K562 (cell line): ENCODE results near the gene ARHGEF4. TPM values are rescaled to one million over a fixed set of nuclear protein-coding genes. Genes with fewer than 3 reads are reported as not detected.

Experiments used
- ATAC-seq: fragments of 200-7000 bp; cut with Tn5 transposase; 3 replicates; pipeline ENCODE4 v1.9.1; 2020; ENCODE audit warnings: moderate library complexity
- BruUV-seq: library from RNA; stranded (reverse); fragments of 400-500 nt; replicated peaks from 2 replicates; lab custom pipeline; 2021; lab: Mats Ljungman, UMichigan
- CTCF ChIA-PET: fragments of 300-600 bp; formaldehyde crosslinking; extraction: SDS; loops from one replicate; lab custom pipeline; 2021; ENCODE audit warnings: low intra/inter-chr PET ratio; lab: Yijun Ruan, JAX
- POLR2A ChIA-PET: fragments of 300-600, 350-650 bp; sonication (Branson Sonifier 250); formaldehyde crosslinking; extraction: SDS; loops from one replicate; lab custom pipeline; 2021; ENCODE audit warnings: antibody characterized with exemption, inconsistent platforms; lab: Yijun Ruan, JAX
- DNase-seq, 4 experiments: peaks; one replicate each; pipeline versions ENCODE4 v3.0.0 to v3.0.0-alpha.2; 2011 to 2018; ENCODE audit warnings: low spot score in 3 of 4, mixed read lengths in 3 of 4; ENCODE audit errors: extremely low read depth in 1 of 4
- FAIRE-seq: peaks from 2 replicates; lab custom pipeline; 2011; peaks lifted over from hg19 to GRCh38; lab: Jason Lieb, UNC
- H2AFZ ChIP-seq: 2 replicates; pipeline ENCODE4 v1.6.0; 2011; ENCODE audit warnings: low read depth, low read length, control low read depth, inconsistent platforms
- H3K27ac ChIP-seq: fragments of 200-600 bp; 3 replicates; pipeline ENCODE4 v1.8.0; 2011; ENCODE audit warnings: low read depth, mild to moderate bottlenecking, control low read depth, inconsistent platforms, low read length, moderate library complexity, mixed read lengths; ENCODE audit errors: extremely low read depth
- H3K27me3 ChIP-seq, 2 experiments: fragments of 300-600 bp in 1 of 2; 2 replicates in 1 of 2; 3 replicates in 1 of 2; pipeline versions ENCODE4 v1.6.0 to v1.8.0; 2011; ENCODE audit warnings: inconsistent platforms in 2 of 2, low read length in 2 of 2, mild to moderate bottlenecking in 1 of 2, mixed read lengths in 1 of 2, moderate library complexity in 1 of 2; ENCODE audit not compliant: control insufficient read depth in 2 of 2, insufficient read depth in 2 of 2
- H3K36me3 ChIP-seq: fragments of 300-600 bp; 3 replicates; pipeline ENCODE4 v1.8.0; 2011; ENCODE audit warnings: mild to moderate bottlenecking, low read length, inconsistent platforms; ENCODE audit not compliant: control insufficient read depth, insufficient read depth
- H3K4me1 ChIP-seq, 2 experiments: fragments of 200-600 bp in 1 of 2; replicated peaks in 1 of 2; 2 replicates in 1 of 2; 3 replicates in 1 of 2; pipeline versions ENCODE4 v1.5.1 to v1.8.0; 2011; ENCODE audit warnings: inconsistent platforms in 2 of 2, low read length in 2 of 2, mild to moderate bottlenecking in 1 of 2, mixed read lengths in 1 of 2, moderate library complexity in 1 of 2; ENCODE audit not compliant: control insufficient read depth in 2 of 2, insufficient read depth in 2 of 2
- H3K4me2 ChIP-seq: 2 replicates; pipeline ENCODE4 v1.6.1; 2011; ENCODE audit warnings: low read length, control low read depth, inconsistent platforms, mixed read lengths; ENCODE audit not compliant: insufficient read depth
- H3K4me3 ChIP-seq: fragments of 200-600 bp; sonication (generic), shearing (Covaris generic); 2 replicates; pipeline ENCODE4 v1.5.1; 2016; ENCODE audit warnings: control low read depth, inconsistent platforms
- H3K79me2 ChIP-seq: fragments of 200-600 bp; 3 replicates; pipeline ENCODE4 v1.8.0; 2011; ENCODE audit warnings: low read length, inconsistent platforms; ENCODE audit not compliant: control insufficient read depth, insufficient read depth
- H3K9ac ChIP-seq, 2 experiments: 2 replicates each; pipeline versions ENCODE4 v1.6.0 to v1.6.1; 2011; ENCODE audit warnings: low read depth in 2 of 2, low read length in 2 of 2, control low read depth in 1 of 2, inconsistent platforms in 1 of 2, mild to moderate bottlenecking in 1 of 2, mixed read lengths in 1 of 2; ENCODE audit not compliant: insufficient read depth in 1 of 2
- H3K9me1 ChIP-seq: one replicate; pipeline ENCODE4 v1.6.0; 2011; ENCODE audit warnings: inconsistent platforms, mild to moderate bottlenecking, low read length, moderate library complexity; ENCODE audit not compliant: control insufficient read depth, insufficient read depth
- H3K9me3 ChIP-seq: replicated peaks from 2 replicates; pipeline ENCODE4 v1.5.1; 2011; ENCODE audit warnings: low read depth, low read length, inconsistent platforms; ENCODE audit not compliant: control insufficient read depth, insufficient read depth
- H4K20me1 ChIP-seq: replicated peaks from 2 replicates; pipeline ENCODE4 v1.6.1; 2011; ENCODE audit warnings: low read length, inconsistent platforms, mixed read lengths; ENCODE audit not compliant: control insufficient read depth, insufficient read depth
- BDP1 ChIP-seq: IDR thresholded peaks from 3 replicates; pipeline ENCODE4 v1.6.1; 2011; ENCODE audit not compliant: insufficient read length, insufficient read depth
- CBX1 ChIP-seq: sonication (generic); IDR thresholded peaks from 2 replicates; pipeline ENCODE4 v1.6.1; 2016; ENCODE audit warnings: antibody characterized with exemption, low read depth, mild to moderate bottlenecking
- CEBPZ ChIP-seq: fragments of 150-350 bp; IDR thresholded peaks from 2 replicates; pipeline ENCODE4 v1.6.1; 2014; ENCODE audit warnings: low read depth, mild to moderate bottlenecking, low read length, borderline replicate concordance
- HNRNPL ChIP-seq: fragments of 200-400 bp; formaldehyde crosslinking; IDR thresholded peaks from 2 replicates; pipeline ENCODE4 v1.6.1; 2017; ENCODE audit warnings: low read depth, mild to moderate bottlenecking, low read length
- PURB ChIP-seq: sonication (generic); formaldehyde crosslinking; IDR thresholded peaks from 2 replicates; pipeline ENCODE4 v1.9.0; 2021; ENCODE audit warnings: low read depth, mild to moderate bottlenecking, missing genetic modification reagents
- RFX5 ChIP-seq: IDR thresholded peaks from 2 replicates; pipeline ENCODE4 v1.6.1; 2011; ENCODE audit warnings: low read depth, mild to moderate bottlenecking, improper control_type of control experiment, low read length
- SOX6 ChIP-seq: fragments of 450-650 bp; IDR thresholded peaks from 2 replicates; pipeline ENCODE4 v1.6.1; 2014; ENCODE audit warnings: mild to moderate bottlenecking
- WGBS: fragments of 100-300 bp; shearing (Covaris generic); methylation state at CpG from one replicate; pipeline ENCODE4 v1.1.6; 2016; ENCODE audit warnings: low coverage, mixed read lengths; ENCODE audit not compliant: insufficient coverage; ENCODE audit errors: missing lambda C conversion rate; 5-methylcytosine and 5-hydroxymethylcytosine counted together
- in situ Hi-C: fragments of 300-500 bp; cut with MboI; formaldehyde crosslinking; loops from 4 replicates; pipeline ENCODE4 v1.15.0; 2018; ENCODE audit warnings: inconsistent platforms, mixed read lengths
- intact Hi-C: fragments of 100-400 bp; cut with micrococcal nuclease; formaldehyde crosslinking; loops from 2 replicates; pipeline ENCODE4 v1.14.2; 2022
- polyA plus RNA-seq, 8 experiments: library from polyadenylated mRNA; depleted of rRNA in 4 of 8; stranded (reverse) in 5 of 8; unstranded in 3 of 8; fragments of >200 nt; fragmentation: Nextera tagmentation in 2 of 8; fragmentation: Illumina TruSeq in 1 of 8; extraction: Ambion mirVana in 2 of 8; extraction: Trizol in 1 of 8; gene quantifications; 2 replicates each; pipeline versions ENCODE4 v1.2.1 to v1.2.3, GENCODE V29; 2011 to 2014; ENCODE audit warnings: inconsistent platforms in 1 of 8, missing spikeins in 1 of 8
- total RNA-seq, 7 experiments: library from RNA; depleted of rRNA in 6 of 7; stranded (reverse); fragments of >200 nt in 6 of 7; fragmentation: Illumina TruSeq in 2 of 7; extraction: Trizol in 2 of 7; gene quantifications; 2 replicates each; pipeline versions ENCODE4 v1.2.1 to v1.2.3, GENCODE V29; 2011 to 2021; ENCODE audit warnings: low replicate concordance in 1 of 7

Gene ARHGEF4
- total and polyA plus RNA-seq, 9 of the 15 experiments (the other 6 are each of a cell fraction or from before 2014, with no cell fraction given) = not detected

- DNase-seq (no peak), ATAC-seq (no peak), FAIRE-seq (no peak)
- H4K20me1 ChIP-seq = no peaks in the 10 kb centered on the region; the same call in 1 of the 2 replicates
- H3K36me3 ChIP-seq = no peaks in the 10 kb centered on the region
- in situ Hi-C loops = no loop called here
- WGBS = under 1% methylated on average over 16 of the region's 16 CpGs
- H2AFZ ChIP-seq = no peak overlapping the region
- no peak overlapping the region for H3K27ac ChIP-seq
- no TSS peak for BruUV-seq
- ChIA-PET POLR2A (interaction anchor here (0.7 kb wide), 1 partner anchor 60 kb away, joined by 3 read pairs; no protein-coding TSS in a partner anchor), CTCF (no interaction called here)
- no peak for TF ChIP-seq HNRNPL
- no peak for TF ChIP-seq CEBPZ
- no peak for TF ChIP-seq CBX1
- no peak for TF ChIP-seq BDP1
- no peak for TF ChIP-seq SOX6
- no peak for TF ChIP-seq RFX5
- no peak for TF ChIP-seq PURB (CRISPR knock-in tag)
- H3K27me3 ChIP-seq = peaks cover 13 to 68% of the 10 kb centered on the region in 2 experiments; a peak in 4 of 5 replicates
- H3K9me3 ChIP-seq = no peaks in the 10 kb centered on the region
- H3K4me3 ChIP-seq = no peak overlapping the region
- H3K4me1 ChIP-seq = no peaks in the 10 kb centered on the region
- no peaks in the 10 kb centered on the region for H3K9me1 ChIP-seq
- no peak overlapping the region for H3K9ac ChIP-seq
- no peaks in the 10 kb centered on the region for H3K79me2 ChIP-seq
- intact Hi-C loops = no loop called here
- no peak overlapping the region for H3K4me2 ChIP-seq
These were observed 16.3 kb upstream of the ARHGEF4 start for GRCh38 chr2:130820279-130820861.
